ENCODE results near the gene DNAH11.

DNA sequence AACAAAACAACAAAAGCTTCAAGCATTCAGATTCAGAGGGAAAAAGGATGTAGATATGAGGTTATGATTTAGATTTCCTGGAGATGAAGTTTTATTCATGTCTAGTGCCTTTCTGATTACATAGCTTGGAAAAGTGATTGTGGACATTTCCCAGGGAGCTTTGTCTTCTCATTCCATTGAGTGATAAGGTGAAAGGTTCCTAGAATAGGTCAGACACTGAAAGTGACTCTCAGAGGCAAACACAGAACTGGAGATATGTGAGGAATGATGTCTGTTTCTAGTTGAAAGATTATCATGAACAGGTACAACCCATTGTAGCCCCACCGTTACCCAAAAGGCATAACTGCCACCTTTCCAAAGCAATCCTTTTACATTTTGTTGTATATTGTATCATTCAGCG lies 223.4 kb downstream of the DNAH11 start:
- TF ChIP-seq TEAD4 (IDR thresholded peaks at IDR 0.05), result no peak
- TF ChIP-seq, protein P1, sequence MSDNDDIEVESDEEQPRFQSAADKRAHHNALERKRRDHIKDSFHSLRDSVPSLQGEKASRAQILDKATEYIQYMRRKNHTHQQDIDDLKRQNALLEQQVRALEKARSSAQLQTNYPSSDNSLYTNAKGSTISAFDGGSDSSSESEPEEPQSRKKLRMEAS (IDR thresholded peaks at IDR 0.05), result no peak

All from Ishikawa (cell line).